AG04450 (cell line): ENCODE measurements around the gene FRK. TPM values are rescaled to one million over a fixed set of nuclear protein-coding genes. Genes with fewer than 3 reads are reported as not detected.

Source experiments
- CTCF ChIA-PET: fragments of 300-600, 350-600 bp; formaldehyde crosslinking; extraction: SDS; loops from one replicate; lab custom pipeline; 2022; ENCODE audit warnings: antibody characterized with exemption, inconsistent platforms; lab: Charles Lee
- POLR2A ChIA-PET: fragments of 350-600 bp; formaldehyde crosslinking; extraction: SDS; loops from one replicate; lab custom pipeline; 2021; ENCODE audit warnings: antibody characterized with exemption, inconsistent platforms; lab: Yijun Ruan, JAX
- DNase-seq: peaks from one replicate; pipeline ENCODE4 v3.0.0-alpha.2; 2011; ENCODE audit warnings: low read depth, low spot score
- H3K27ac ChIP-seq: one replicate; pipeline ENCODE4 v1.5.1; 2012; ENCODE audit warnings: low read depth, low read length, control low read depth
- H3K27me3 ChIP-seq: one replicate; pipeline ENCODE4 v1.6.0; 2012; ENCODE audit warnings: low read length; ENCODE audit not compliant: control insufficient read depth, insufficient read depth
- H3K4me3 ChIP-seq: 2 replicates; pipeline ENCODE4 v1.5.1; 2011; ENCODE audit warnings: mild to moderate bottlenecking, low read depth, low read length, control low read depth
- H3K9me3 ChIP-seq: 2 replicates; pipeline ENCODE4 v1.5.1; 2012; ENCODE audit warnings: low read length; ENCODE audit not compliant: control insufficient read depth, insufficient read depth
- polyA plus RNA-seq: library from polyadenylated mRNA; depleted of rRNA; stranded (reverse); fragments of >200 nt; gene quantifications from 2 replicates; pipeline ENCODE4 v1.2.3, GENCODE V29; 2011
- TF ChIP-seq, protein P1 (sequence below): IDR thresholded peaks from 2 replicates; pipeline ENCODE4 v1.5.1; 2011; ENCODE audit warnings: low read depth, low read length, control low read depth, inconsistent platforms

Gene FRK
- polyA plus RNA-seq, 1 experiment: 0.43 TPM

DNA sequence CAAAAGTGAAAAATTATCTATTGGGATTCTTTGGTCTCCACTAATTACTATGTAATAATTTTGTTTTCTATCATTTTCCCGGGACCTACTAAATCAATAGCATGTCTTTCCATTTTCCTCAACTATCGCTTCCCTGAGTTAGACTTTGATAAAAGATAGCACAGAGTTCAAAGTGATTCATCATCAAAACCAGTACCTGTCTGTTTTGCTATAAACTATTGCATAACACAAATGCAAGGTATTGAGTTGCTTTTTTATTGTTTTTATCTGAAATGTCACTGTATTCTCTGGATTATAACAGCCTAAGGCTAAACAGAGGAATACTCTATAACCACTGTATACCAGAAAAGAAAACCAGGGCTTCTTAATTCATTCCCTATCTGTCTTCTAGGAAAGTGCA lies 19.7 kb downstream of the FRK start:
- DNase-seq: no peak
- POLR2A ChIA-PET: no interaction called here
- Histone ChIP-seq H3K27ac (no peak overlapping the region), H3K4me3 (no peak overlapping the region), H3K9me3 (no peaks in the 10 kb centered on the region), H3K27me3 (no peaks in the 10 kb centered on the region)
- CTCF ChIA-PET: no interaction called here
- TF ChIP-seq, protein P1, sequence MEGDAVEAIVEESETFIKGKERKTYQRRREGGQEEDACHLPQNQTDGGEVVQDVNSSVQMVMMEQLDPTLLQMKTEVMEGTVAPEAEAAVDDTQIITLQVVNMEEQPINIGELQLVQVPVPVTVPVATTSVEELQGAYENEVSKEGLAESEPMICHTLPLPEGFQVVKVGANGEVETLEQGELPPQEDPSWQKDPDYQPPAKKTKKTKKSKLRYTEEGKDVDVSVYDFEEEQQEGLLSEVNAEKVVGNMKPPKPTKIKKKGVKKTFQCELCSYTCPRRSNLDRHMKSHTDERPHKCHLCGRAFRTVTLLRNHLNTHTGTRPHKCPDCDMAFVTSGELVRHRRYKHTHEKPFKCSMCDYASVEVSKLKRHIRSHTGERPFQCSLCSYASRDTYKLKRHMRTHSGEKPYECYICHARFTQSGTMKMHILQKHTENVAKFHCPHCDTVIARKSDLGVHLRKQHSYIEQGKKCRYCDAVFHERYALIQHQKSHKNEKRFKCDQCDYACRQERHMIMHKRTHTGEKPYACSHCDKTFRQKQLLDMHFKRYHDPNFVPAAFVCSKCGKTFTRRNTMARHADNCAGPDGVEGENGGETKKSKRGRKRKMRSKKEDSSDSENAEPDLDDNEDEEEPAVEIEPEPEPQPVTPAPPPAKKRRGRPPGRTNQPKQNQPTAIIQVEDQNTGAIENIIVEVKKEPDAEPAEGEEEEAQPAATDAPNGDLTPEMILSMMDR: no peak

DNA sequence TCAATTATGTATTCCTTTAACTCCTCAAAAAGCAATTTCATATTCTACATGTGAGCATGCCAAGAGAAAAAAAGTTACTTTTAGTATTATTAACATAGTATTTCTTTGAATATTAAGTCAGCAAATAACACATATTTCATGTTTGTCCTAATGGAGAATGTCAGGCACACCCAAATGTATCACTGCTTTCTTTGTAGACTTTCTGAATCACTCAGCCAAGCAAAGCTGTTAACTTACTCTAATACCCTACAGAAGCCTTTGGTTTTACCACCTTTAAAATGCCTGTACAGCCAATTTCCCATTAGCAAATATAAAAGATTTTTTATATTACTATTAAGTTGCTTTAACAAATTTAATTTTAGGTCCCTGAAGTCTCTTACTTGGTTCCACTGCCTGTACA lies 23.8 kb downstream of the FRK start:
- POLR2A ChIA-PET: no interaction called here
- Histone ChIP-seq H3K27me3 (no peaks in the 10 kb centered on the region), H3K9me3 (no peaks in the 10 kb centered on the region), H3K4me3 (no peak overlapping the region), H3K27ac (no peak overlapping the region)
- CTCF ChIA-PET: interaction anchor here (1.0 to 2.1 kb wide), 2 partner anchors 24 kb away, joined by 3 to 9 read pairs; partner anchors contain the start of gene FRK
- DNase-seq: no peak
- TF ChIP-seq, protein P1: no peak

DNA sequence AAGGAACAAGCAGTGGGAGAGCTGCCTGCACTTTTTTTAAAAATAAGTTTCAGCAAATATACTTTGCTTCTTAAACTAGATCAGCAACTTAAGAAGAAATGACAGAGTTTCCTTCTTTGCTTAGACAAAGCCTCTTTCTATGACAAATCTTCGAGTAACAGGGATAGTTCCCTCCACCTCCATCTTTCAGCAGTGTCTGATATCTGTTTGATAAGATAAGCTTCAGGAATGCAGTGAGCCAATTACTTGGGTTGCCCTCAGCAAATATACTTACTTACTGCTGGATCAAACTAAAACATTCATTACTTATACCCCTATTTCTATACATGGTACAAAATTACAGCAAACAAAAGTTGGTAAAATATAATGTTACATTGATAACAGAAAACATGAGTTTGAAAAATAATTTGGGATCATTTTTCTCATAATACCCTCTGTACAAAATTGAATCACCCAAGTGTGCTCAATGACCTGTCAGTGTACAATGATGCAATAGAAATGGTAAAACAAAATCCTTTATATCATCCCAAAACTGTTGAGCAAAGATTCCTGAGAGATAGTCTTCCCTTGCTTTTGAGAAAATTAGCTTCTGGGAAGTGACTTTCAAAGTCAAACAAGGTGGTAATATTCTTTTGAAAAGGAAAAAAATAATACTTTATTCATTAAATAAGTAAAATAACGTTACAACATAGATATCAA lies 24.5 kb downstream of the FRK start:
- TF ChIP-seq, protein P1: no peak
- Histone ChIP-seq H3K4me3 (no peak overlapping the region), H3K27ac (no peak overlapping the region), H3K9me3 (no peaks in the 10 kb centered on the region), H3K27me3 (no peaks in the 10 kb centered on the region)
- POLR2A ChIA-PET: no interaction called here
- CTCF ChIA-PET: interaction anchor here (1.1 to 2.1 kb wide), 2 partner anchors 24 to 25 kb away, joined by 4 to 9 read pairs; partner anchors contain the start of gene FRK
- no peak for DNase-seq

DNA sequence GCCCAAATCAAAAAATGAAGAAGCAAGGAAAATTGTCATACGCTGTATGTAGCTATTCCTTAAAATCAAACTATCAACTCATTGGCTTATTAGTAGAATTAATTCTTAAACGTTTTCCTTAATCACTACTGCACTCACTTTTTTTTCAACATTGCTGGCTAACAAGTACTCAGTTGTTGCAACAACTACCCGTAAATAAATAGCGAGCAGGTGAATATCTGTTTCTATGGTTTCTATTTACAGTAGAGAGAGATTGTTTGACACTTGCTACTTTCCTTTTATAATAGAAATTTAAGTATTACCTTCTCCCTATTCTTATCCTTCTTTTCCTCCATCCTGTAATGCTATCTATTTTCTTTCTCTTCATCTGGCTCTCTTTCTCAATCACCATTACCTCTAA lies 25.1 kb downstream of the FRK start:
- H3K4me3 ChIP-seq: no peak overlapping the region
- H3K9me3 ChIP-seq: no peaks in the 10 kb centered on the region
- H3K27me3 ChIP-seq: no peaks in the 10 kb centered on the region
- ChIA-PET CTCF (interaction anchor here (1.1 to 2.1 kb wide), 2 partner anchors 25 kb away, joined by 4 to 9 read pairs; partner anchors contain the start of gene FRK), POLR2A (no interaction called here)
- DNase-seq: no peak
- no peak overlapping the region for H3K27ac ChIP-seq
- TF ChIP-seq, protein P1: no peak

DNA sequence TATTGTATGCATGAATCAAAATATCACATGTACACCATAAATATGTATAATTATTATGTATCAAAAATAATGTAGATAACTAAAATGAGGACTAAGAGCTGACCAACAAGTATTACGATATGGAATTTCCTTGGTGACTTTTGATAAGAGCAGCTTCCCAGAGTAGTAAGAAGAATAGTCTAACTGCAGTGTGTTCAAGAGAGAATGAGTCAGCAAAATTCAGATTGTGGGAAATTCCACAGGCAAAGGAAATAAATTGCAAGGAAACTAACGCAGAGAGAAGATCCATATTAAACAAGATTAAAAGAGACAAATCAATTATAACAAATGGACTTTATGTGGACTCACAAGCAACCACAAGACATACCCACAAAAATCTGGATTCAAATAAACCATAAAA lies 26.4 kb downstream of the FRK start:
- H3K27me3 ChIP-seq: no peaks in the 10 kb centered on the region
- no peak overlapping the region for H3K4me3 ChIP-seq
- TF ChIP-seq, protein P1: no peak
- no peaks in the 10 kb centered on the region for H3K9me3 ChIP-seq
- DNase-seq: no peak
- H3K27ac ChIP-seq: no peak overlapping the region
- ChIA-PET CTCF (interaction anchor here (0.9 to 1.0 kb wide), 2 partner anchors 13 to 23 kb away, joined by 3 to 4 read pairs; no protein-coding TSS in a partner anchor), POLR2A (no interaction called here)
